DOHH2 (cell line): ENCODE data around the gene ADARB1.

Source experiments
- H3F3A ChIP-seq: fragments of 200-600 bp; sonication (generic), shearing (Covaris generic); 2 replicates; pipeline ENCODE4 v1.6.0; 2016; ENCODE audit warnings: antibody characterized with exemption, mild to moderate bottlenecking; ENCODE audit not compliant: control insufficient read depth, insufficient read depth
- H3K27ac ChIP-seq: fragments of 200-600 bp; sonication (generic); 2 replicates; pipeline ENCODE4 v1.5.1; 2014; ENCODE audit warnings: low read depth, mild to moderate bottlenecking, low read length, moderate library complexity
- H3K27me3 ChIP-seq: fragments of 200-600 bp; sonication (generic); 2 replicates; pipeline ENCODE4 v1.6.1; 2014; ENCODE audit warnings: mild to moderate bottlenecking, low read length, mixed read lengths; ENCODE audit not compliant: control insufficient read depth
- H3K36me3 ChIP-seq: fragments of 200-600 bp; sonication (generic); 2 replicates; pipeline ENCODE4 v1.6.1; 2014; ENCODE audit warnings: mild to moderate bottlenecking, low read length, moderate library complexity, mixed read lengths; ENCODE audit not compliant: control insufficient read depth
- H3K4me1 ChIP-seq: fragments of 200-600 bp; sonication (generic); 2 replicates; pipeline ENCODE4 v1.6.1; 2014; ENCODE audit warnings: mild to moderate bottlenecking, low read length, mixed read lengths; ENCODE audit not compliant: control insufficient read depth
- H3K4me2 ChIP-seq: fragments of 200-600 bp; sonication (generic); 2 replicates; pipeline ENCODE4 v1.6.0; 2014; ENCODE audit warnings: mild to moderate bottlenecking, low read length, moderate library complexity
- H3K4me3 ChIP-seq: fragments of 200-600 bp; sonication (generic); 2 replicates; pipeline ENCODE4 v1.5.1; 2014; ENCODE audit warnings: mild to moderate bottlenecking, low read length, mixed read lengths
- H3K79me2 ChIP-seq: fragments of 200-600 bp; sonication (generic); 2 replicates; pipeline ENCODE4 v1.6.1; 2014; ENCODE audit warnings: mild to moderate bottlenecking, low read length, mixed read lengths; ENCODE audit not compliant: control insufficient read depth
- H3K9me2 ChIP-seq: fragments of 200-600 bp; sonication (generic); replicated peaks from 2 replicates; pipeline ENCODE4 v1.6.1; 2014; ENCODE audit warnings: mild to moderate bottlenecking, low read length, mixed read lengths; ENCODE audit not compliant: control insufficient read depth
- H3K9me3 ChIP-seq: fragments of 200-600 bp; sonication (generic); 2 replicates; pipeline ENCODE4 v1.6.1; 2014; ENCODE audit warnings: antibody characterized with exemption, low read length, mixed read lengths; ENCODE audit not compliant: control insufficient read depth, insufficient read depth
- H4K20me1 ChIP-seq: fragments of 200-600 bp; sonication (generic); 2 replicates; pipeline ENCODE4 v1.6.0; 2014; ENCODE audit warnings: low read depth, mild to moderate bottlenecking, antibody characterized with exemption, low read length, moderate library complexity; ENCODE audit not compliant: control insufficient read depth, insufficient read depth
- EZH2phosphoT487 ChIP-seq: fragments of 200-600 bp; sonication (generic); IDR thresholded peaks from 2 replicates; pipeline ENCODE4 v1.6.1; 2017; ENCODE audit warnings: borderline replicate concordance, mild to moderate bottlenecking, antibody characterized with exemption, low read length, moderate library complexity, mixed read lengths
- TF ChIP-seq, protein P1 (sequence below): fragments of 200-600 bp; sonication (generic); IDR thresholded peaks from one replicate; pipeline ENCODE4 v1.5.1; 2014; ENCODE audit warnings: antibody characterized with exemption, mild to moderate bottlenecking, low read depth, low read length; ENCODE audit not compliant: poor library complexity, severe bottlenecking

The ADARB1 gene

DNA sequence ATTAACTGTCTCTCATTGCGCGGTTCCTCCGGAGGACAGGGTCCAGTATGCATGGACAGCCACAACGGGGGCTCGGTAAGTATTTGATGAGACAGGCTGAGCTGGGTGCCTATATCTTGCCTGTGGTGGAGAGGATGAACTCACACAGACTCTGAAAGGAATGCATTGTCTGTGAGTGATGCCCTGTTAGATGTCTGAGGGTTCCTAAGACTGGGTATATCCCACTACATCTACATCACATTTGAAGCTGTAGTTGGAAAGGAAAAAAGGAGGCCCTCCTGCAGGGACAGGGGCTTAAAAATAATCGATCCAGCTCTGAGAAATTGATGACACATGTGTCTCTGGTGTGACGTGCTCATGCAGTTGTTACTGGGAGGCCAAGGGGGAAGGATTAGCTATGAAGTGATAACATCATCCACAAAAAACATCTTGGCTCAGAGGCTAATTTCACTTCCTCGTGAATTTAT lies 1.9 kb downstream of the ADARB1 start:
- H3K4me2 ChIP-seq = no peak overlapping the region
- no peaks in the 10 kb centered on the region for H3K79me2 ChIP-seq
- H4K20me1 ChIP-seq = no peaks in the 10 kb centered on the region

DNA sequence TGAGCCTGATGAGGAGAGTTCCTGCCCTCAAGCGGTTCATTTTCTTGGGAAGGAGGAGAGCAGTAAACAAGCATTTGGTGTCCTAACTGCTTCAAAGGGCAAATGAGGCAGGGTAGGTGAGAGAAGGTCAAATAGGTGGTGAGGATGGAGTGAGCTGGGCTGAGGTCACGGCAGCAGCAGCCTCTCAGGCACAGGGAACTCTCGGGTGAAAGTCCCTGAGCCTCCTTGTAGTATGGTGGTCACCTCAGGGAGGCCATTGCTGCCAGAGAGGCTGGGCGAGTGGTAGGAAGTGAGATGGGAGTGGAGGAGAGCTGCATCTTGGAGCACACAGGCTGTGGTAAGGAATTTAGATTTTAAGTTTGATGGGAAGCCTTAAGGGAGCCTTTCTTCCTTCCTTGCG lies 4.0 kb downstream of the ADARB1 start:
- Histone ChIP-seq H3K36me3 (no peaks in the 10 kb centered on the region), H3K9me3 (no peaks in the 10 kb centered on the region), H3F3A (no peaks in the 10 kb centered on the region; the same call in 1 of the 2 replicates), H3K4me2 (no peak overlapping the region), H3K79me2 (no peaks in the 10 kb centered on the region), H3K9me2 (no peaks in the 10 kb centered on the region), H3K27me3 (peaks cover 57% of the 10 kb centered on the region), H3K4me1 (peaks cover 7% of the 10 kb centered on the region; the same call in 1 of the 2 replicates), H3K4me3 (no peak overlapping the region), H4K20me1 (no peaks in the 10 kb centered on the region), H3K27ac (no peak overlapping the region)
- TF ChIP-seq, protein P1, sequence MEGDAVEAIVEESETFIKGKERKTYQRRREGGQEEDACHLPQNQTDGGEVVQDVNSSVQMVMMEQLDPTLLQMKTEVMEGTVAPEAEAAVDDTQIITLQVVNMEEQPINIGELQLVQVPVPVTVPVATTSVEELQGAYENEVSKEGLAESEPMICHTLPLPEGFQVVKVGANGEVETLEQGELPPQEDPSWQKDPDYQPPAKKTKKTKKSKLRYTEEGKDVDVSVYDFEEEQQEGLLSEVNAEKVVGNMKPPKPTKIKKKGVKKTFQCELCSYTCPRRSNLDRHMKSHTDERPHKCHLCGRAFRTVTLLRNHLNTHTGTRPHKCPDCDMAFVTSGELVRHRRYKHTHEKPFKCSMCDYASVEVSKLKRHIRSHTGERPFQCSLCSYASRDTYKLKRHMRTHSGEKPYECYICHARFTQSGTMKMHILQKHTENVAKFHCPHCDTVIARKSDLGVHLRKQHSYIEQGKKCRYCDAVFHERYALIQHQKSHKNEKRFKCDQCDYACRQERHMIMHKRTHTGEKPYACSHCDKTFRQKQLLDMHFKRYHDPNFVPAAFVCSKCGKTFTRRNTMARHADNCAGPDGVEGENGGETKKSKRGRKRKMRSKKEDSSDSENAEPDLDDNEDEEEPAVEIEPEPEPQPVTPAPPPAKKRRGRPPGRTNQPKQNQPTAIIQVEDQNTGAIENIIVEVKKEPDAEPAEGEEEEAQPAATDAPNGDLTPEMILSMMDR = no peak
- TF ChIP-seq EZH2phosphoT487 = no peak

More for the DNA sequence above, 1.9 kb downstream of the ADARB1 start:
- Histone ChIP-seq H3K4me1 (peaks cover 7% of the 10 kb centered on the region; the same call in 1 of the 2 replicates), H3K9me3 (no peaks in the 10 kb centered on the region), H3K9me2 (no peaks in the 10 kb centered on the region), H3F3A (no peaks in the 10 kb centered on the region; the same call in 1 of the 2 replicates), H3K27ac (no peak overlapping the region), H3K4me3 (no peak overlapping the region), H3K36me3 (no peaks in the 10 kb centered on the region), H3K27me3 (peaks cover 48% of the 10 kb centered on the region)
- TF ChIP-seq EZH2phosphoT487 = no peak
- TF ChIP-seq, protein P1 = no peak

DNA sequence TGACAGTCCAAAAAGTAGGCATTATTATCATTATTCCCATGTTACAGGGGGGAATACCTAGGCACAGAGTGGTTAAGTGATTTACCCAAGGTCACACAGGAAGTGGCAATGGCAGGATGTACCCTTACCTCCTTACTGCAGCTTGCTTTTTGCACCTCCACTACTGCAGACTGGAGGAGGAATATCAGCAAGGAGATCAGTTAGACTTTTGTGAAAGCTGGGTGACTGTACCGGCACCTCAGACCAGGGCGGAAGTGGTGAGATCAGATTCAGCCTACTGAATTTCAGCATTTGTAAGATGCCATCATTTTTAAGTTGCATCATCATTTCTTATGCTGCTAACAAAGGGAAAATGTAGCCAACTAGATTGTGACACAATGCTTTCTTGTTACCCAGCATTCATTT lies 4.5 kb downstream of the ADARB1 start:
- Histone ChIP-seq H3K9me2 (no peaks in the 10 kb centered on the region), H4K20me1 (no peaks in the 10 kb centered on the region), H3F3A (no peaks in the 10 kb centered on the region; the same call in 1 of the 2 replicates), H3K27ac (no peak overlapping the region), H3K4me1 (peaks cover 5% of the 10 kb centered on the region; the same call in 1 of the 2 replicates), H3K79me2 (no peaks in the 10 kb centered on the region), H3K9me3 (no peaks in the 10 kb centered on the region), H3K27me3 (peaks cover 57% of the 10 kb centered on the region), H3K36me3 (no peaks in the 10 kb centered on the region), H3K4me3 (no peak overlapping the region), H3K4me2 (no peak overlapping the region)
- no peak for TF ChIP-seq EZH2phosphoT487
- TF ChIP-seq, protein P1 = no peak
